ENCODE measurements around the gene ISCA2. TPM values are rescaled to one million over a fixed set of nuclear protein-coding genes. Genes with fewer than 3 reads are reported as not detected.

The ISCA2 gene
- total RNA-seq, 1 donor from 2014 or later: 8.5 TPM

GRCh38 chr14:74508292-74508731, 14.7 kb downstream of the ISCA2 start:
- DNase-seq (ENCODE audit: low read depth in 2 of 2): peak in 1 of 2 donors; percentile 55

GRCh38 chr14:74508844-74509428, 15.4 kb downstream of the ISCA2 start:
- DNase-seq (ENCODE audit: low read depth in 2 of 2): no peak

- no peak for DNase-seq (ENCODE audit: low read depth in 2 of 2)
Observed at GRCh38 chr14:74509587-74510222, 16.1 kb downstream of the ISCA2 start.

- DNase-seq (ENCODE audit: low read depth in 2 of 2): peak in 1 of 2 donors; percentile 52
Observed at GRCh38 chr14:74510223-74510931, 16.8 kb downstream of the ISCA2 start.

- DNase-seq (ENCODE audit: low read depth in 2 of 2): peak; percentile 22 to 52
Observed at GRCh38 chr14:74510959-74511409, 17.4 kb downstream of the ISCA2 start.

GRCh38 chr14:74511966-74512830, 18.6 kb downstream of the ISCA2 start:
- DNase-seq (ENCODE audit: low read depth in 2 of 2): no peak

GRCh38 chr14:74514471-74514941, 20.9 kb downstream of the ISCA2 start:
- DNase-seq (ENCODE audit: low read depth in 2 of 2): peak in 1 of 2 donors; percentile 81

GRCh38 chr14:74515891-74516412, 22.4 kb downstream of the ISCA2 start:
- no peak for DNase-seq (ENCODE audit: low read depth in 2 of 2)

GRCh38 chr14:74516451-74517160, 23.0 kb downstream of the ISCA2 start:
- DNase-seq (ENCODE audit: low read depth in 2 of 2): peak in 1 of 2 donors; percentile 41

- no peak for DNase-seq (ENCODE audit: low read depth in 2 of 2)
Observed at GRCh38 chr14:74517731-74518130, 24.2 kb downstream of the ISCA2 start.

- DNase-seq (ENCODE audit: low read depth in 2 of 2): no peak
Observed at GRCh38 chr14:74518221-74518620, 24.7 kb downstream of the ISCA2 start.

GRCh38 chr14:74519316-74520074, 25.9 kb downstream of the ISCA2 start:
- no peak for DNase-seq (ENCODE audit: low read depth in 2 of 2)

- DNase-seq (ENCODE audit: low read depth in 2 of 2): no peak
Observed at GRCh38 chr14:74521756-74522155, 28.2 kb downstream of the ISCA2 start.

GRCh38 chr14:74522740-74523139, 29.2 kb downstream of the ISCA2 start:
- no peak for DNase-seq (ENCODE audit: low read depth in 2 of 2)

- no peak for DNase-seq (ENCODE audit: low read depth in 2 of 2)
Observed at GRCh38 chr14:74524076-74524811, 30.7 kb downstream of the ISCA2 start.

GRCh38 chr14:74524812-74525135, 31.2 kb downstream of the ISCA2 start:
- DNase-seq (ENCODE audit: low read depth in 2 of 2): no peak

- DNase-seq (ENCODE audit: low read depth in 2 of 2): no peak
Observed at GRCh38 chr14:74525361-74525851, 31.8 kb downstream of the ISCA2 start.

- peak in 1 of 2 donors; percentile 49 for DNase-seq (ENCODE audit: low read depth in 2 of 2)
Observed at GRCh38 chr14:74526854-74527585, 33.5 kb downstream of the ISCA2 start.

Measured in lung microvascular endothelial cell (primary cell).